T-helper 1 cell (primary cell): ENCODE results near the gene SORCS3.

ENCODE experiments used
- DNase-seq, 5 donors: peaks; one replicate each; pipeline ENCODE4 v3.0.0-alpha.2; 2012 to 2020

Gene SORCS3

GRCh38 chr10:104872691-104873090 is 231.6 kb downstream of the SORCS3 start:
- DNase-seq = no peak

DNA sequence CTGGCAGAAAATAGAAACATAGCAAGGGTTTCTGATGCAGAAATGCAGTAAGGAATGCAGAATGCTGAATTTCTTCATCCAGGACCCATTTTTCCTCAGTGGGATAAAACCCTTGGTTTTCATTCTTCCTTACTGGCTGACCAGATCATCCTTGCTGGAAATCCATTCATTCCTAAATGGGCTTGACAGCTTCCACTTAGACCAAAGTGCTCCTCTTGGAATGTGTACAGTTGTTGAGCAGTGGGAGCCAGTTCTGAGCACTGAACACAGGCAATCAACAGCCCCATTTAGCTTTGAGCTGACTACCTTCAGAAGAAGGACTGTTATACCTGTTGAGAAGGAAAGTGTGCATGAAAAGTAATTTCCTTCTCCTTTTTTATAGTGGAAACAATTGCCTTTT is 232.1 kb downstream of the SORCS3 start:
- no peak for DNase-seq

GRCh38 chr10:104875561-104875960 is 234.5 kb downstream of the SORCS3 start:
- no peak for DNase-seq

DNA sequence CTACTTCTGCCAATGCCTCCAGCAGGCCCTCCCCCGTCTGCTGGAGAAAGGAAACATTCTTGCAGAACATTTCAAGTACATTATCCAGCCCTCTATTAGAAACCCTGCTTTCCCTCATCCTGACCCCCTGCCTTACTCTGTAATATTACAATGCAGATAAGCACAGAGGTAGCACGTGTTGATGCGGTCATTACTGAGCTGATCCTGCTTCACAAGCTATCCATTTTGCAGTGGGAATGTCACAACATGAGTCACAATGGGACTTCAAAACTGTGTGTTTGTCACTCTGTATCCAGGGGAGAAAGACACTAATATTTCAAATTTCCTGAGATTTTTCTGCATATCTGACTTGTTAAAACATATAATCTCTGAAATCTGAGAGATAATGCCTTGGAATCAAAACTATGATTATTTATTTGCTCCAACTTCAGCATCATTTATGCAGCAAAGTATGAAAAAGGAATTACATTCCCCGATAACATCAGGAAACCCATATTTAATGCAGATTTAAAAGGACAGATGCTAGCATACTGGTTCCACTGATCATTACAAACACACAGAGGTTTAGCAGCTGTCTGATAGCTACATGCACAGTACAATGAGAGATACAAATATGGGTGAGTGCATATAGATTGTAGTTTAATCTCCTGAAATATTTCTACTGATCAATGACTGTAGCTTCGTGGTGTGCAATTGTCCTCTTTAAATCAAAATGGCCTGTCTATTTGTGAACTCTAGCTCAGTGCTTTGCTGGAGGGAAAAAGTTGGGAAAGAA is 239.7 kb downstream of the SORCS3 start:
- no peak for DNase-seq

DNA sequence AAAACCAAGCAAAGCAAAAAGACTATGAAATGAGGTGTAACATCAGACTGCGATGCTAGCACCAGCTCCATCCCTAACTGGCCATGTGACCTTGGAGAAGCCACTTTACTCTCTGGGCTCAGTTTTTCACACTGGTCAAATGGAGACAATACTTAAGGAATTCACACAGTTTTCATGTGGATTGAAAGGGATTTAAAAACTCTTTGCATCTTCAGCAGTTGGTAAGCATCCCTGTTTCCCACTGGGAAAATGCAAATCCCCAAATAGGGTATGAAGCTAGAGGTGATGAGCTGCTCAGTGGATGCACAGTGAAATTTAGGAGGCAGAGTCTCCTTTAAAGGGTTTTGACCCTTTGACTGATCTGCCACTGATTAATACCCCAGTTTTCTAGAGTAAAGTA is 240.7 kb downstream of the SORCS3 start:
- DNase-seq = no peak

- no peak for DNase-seq
These were observed 252.0 kb downstream of the SORCS3 start for GRCh38 chr10:104892879-104893617.

DNA sequence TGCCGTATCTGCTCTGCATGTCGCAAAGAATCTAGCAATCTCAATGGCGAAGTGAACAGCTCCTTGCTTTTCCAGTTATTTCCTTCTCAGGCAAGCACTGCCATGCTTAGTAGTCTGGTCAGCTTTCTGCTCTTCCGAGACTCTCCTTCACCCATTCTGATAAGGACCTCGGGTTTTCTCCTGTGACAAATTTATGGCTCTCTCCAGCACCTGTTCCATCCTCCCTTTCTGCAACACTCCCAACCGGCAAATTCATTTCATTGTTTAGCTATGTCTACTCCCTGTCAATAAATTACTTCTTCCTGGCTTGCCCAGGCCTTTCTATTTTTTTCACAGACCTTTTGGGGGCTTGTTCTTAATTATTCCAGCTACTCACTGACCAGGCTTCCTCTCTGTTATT is 252.6 kb downstream of the SORCS3 start:
- no peak for DNase-seq

DNA sequence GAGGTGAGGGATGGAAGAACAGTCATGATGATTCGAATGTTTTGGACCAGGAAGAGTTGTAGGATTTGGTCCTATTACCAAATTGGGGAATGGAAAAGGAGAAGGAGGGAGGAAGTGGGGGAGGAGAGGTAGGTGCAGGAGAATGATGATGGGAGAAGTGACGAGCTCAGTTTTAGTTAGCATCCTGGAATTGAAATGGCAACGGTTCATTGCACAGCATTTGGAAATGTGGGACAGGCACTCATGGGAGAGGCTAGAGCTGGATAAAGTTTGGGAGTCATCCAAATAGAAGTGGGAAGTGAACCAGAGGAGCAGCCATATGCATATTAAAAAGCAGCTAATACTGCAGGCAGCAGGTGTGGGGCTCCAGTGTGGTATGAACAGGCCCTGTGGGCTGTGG is 253.6 kb downstream of the SORCS3 start:
- no peak for DNase-seq

DNA sequence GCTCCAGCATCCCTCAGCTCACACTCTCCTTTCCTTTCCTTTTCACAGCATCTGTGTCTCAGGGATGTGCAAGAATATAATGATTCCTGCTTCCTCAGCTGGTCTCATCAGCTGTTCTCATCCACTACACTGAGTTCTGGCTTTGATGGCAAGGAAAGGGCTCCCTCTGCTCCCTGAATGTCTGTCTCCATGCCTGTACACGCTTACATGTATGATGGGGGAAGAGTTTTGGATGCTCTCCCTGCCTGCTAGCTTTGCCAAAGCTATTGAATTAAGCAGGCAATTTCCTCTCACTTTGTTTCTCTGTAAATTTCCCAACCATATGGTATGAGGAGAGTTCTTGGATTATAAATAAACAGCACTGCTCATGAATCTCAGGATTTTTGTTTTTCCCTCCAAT is 254.5 kb downstream of the SORCS3 start:
- no peak for DNase-seq

- DNase-seq = no peak
These were observed 254.9 kb downstream of the SORCS3 start for GRCh38 chr10:104895981-104896380.

GRCh38 chr10:104897696-104898095 is 256.6 kb downstream of the SORCS3 start:
- no peak for DNase-seq

GRCh38 chr10:104899779-104900178 is 258.7 kb downstream of the SORCS3 start:
- DNase-seq = no peak

DNA sequence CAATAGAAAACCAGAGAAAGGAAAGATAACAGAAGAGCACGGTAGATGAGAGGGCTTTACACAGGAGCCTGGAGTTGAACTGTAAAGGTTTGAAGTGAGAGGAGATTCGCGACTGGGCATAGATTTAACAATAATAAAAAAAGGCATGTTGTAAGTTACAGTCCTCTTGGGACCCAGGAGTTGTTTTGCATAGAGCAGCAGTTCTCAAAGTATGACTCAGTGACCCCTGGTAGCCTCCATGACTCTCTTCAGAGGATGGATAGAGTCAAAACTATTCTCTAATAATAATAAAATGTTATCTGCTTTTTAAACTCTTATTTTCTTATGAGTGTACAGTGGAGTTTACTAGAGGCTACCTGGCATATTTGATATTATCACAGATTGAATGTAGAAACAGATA is 262.3 kb downstream of the SORCS3 start:
- DNase-seq = no peak

DNA sequence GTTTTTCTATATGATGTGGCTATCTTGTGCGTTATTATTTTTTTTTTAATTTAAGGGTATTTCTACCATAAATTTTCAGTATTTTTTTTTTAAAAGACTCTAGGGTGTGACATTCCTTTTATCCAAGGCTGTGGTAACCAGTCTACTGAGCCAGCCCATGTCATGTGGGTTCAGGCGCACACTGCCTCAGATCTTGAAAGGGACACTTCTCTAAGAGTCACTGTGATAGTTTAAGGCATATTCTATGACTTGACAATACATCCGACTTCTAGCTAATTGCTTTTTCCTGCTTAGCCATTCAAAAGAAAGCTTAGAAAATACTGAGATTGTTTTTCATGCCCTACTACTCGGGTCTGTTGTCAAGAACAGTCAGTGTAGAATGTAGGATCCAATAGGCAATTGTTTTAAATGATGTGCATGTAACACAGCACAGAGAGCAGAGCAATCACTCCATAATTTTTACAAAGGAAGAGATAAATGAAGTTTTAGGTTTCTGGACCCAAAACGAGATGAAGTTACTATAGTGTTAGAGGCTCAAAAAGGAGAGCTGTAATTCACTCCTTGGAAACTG is 263.7 kb downstream of the SORCS3 start:
- no peak for DNase-seq

DNA sequence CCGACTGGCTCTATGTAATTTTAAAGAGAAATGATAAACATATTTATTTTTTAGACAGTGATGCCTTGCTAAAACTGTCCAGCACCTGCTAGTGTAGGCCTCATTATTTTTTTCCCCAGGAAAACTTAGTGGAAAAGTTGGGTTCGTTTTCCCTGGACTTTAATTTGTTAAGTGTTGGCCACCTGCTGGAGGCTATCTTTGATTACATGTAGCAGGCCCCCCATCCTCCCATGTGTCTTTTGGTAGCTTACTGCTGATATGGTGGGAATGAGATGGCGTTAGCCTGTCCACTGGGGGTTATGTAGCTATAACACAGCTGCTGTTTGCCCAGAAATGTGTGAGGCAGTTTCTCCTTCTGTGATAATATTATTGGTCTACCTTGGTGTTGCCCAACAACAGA is 265.0 kb downstream of the SORCS3 start:
- no peak for DNase-seq

GRCh38 chr10:104907521-104907920 is 266.4 kb downstream of the SORCS3 start:
- no peak for DNase-seq

DNA sequence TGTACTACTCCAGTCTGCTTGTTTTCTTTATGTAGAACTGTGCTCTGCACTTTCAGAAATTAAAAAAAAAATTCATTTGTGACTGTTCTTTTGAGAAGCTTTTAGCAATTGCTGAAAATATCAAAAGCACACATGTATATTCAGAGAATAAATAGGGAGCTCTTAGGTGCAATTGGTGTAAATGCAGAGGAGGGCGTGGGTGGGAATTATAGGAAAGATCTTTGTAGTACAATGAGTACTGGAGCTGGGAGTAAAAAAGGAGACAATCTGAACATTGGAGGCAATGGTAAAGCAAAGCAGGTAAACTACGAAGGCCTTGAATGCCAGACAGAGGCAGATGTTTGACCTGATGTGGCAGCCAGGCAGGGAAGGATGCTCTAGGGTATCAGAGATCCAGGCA is 267.5 kb downstream of the SORCS3 start:
- DNase-seq = no peak

DNA sequence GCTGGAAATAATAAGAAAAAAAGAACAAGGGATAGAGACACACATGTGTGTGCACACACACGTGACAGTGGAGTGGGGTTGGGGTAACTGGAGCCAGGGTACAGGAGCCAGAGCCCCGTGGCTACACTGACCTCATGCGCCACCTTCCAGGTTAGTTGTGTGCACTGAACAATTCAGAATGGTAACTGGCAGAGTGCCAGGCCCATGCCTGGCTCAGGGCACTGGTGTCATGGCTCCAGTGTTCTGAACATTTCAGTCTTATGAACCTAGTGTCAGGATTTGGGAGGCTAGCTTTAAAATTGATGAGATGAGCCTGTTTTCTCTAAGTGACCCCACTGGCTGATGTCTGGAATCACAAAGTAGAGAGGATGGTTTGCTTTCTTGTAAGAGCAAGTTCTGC is 269.6 kb downstream of the SORCS3 start:
- DNase-seq = no peak

GRCh38 chr10:104913390-104913789 is 272.3 kb downstream of the SORCS3 start:
- DNase-seq = no peak

- DNase-seq = no peak
These were observed 279.4 kb downstream of the SORCS3 start for GRCh38 chr10:104920476-104920875.

DNA sequence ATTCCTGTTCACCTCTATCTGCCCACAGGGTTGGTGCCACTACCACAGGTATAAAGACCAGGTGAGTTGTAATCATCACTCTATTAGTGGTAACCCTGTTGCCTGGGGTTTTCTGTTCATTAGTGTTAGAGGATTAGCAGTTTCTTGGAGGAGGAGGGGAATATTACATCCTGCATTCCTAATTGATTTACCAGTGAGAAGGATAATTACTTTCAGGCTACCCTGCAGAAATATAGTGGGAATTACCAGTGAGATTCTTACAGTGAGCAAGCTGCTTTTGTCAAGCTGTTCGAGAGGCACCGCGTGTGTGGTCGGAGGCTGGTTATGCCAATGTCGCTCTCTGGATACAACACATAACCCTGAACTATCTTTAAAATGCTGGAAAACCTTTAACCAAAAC is 280.7 kb downstream of the SORCS3 start:
- no peak for DNase-seq

DNA sequence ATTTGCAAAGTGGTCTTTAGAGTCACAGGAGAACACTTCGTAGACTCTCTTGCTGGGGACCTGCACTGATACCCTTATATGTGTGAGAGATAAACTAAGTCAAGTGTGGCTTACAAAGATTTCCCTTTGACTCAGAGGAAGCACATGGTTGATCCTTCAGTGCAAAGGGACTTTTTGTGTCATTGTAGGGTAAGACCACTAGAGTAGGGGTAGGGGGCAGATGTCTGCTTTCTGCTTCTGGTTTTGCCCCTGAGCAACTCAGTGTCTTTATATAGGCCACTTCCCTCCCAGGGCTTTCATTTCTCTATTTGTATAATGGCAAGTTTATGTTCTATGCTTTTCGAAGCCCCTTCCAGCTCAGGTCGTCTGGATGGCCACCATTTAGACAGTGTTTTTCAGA is 281.7 kb downstream of the SORCS3 start:
- DNase-seq = no peak

GRCh38 chr10:104923501-104923900 is 282.4 kb downstream of the SORCS3 start:
- DNase-seq = no peak
